Medulla oblongata (tissue), 1 donor: ENCODE data around the gene CCDC13.

Experiments
- DNase-seq: peaks from one replicate; pipeline ENCODE4 v3.0.0-alpha.2; 2015; ENCODE audit errors: extremely low spot score

CCDC13 gene

GRCh38 chr3:42753757-42754156 is 19.3 kb downstream of the CCDC13 start:
- DNase-seq, result no peak

- DNase-seq, result no peak
Observed at GRCh38 chr3:42752961-42753360, 20.1 kb downstream of the CCDC13 start.

- DNase-seq, result no peak
Observed at GRCh38 chr3:42752441-42752840, 20.6 kb downstream of the CCDC13 start.

GRCh38 chr3:42751609-42752008 is 21.4 kb downstream of the CCDC13 start:
- no peak for DNase-seq

GRCh38 chr3:42750834-42751233 is 22.2 kb downstream of the CCDC13 start:
- no peak for DNase-seq

- DNase-seq, result peak; percentile 87
Observed at GRCh38 chr3:42749753-42750231, 23.3 kb downstream of the CCDC13 start.

GRCh38 chr3:42749025-42749752 is 23.9 kb downstream of the CCDC13 start:
- no peak for DNase-seq

GRCh38 chr3:42747581-42747980 is 25.5 kb downstream of the CCDC13 start:
- DNase-seq, result no peak

- peak; percentile 88 for DNase-seq
Observed at GRCh38 chr3:42746455-42747450, 26.3 kb downstream of the CCDC13 start.

- peak; percentile 34 for DNase-seq
Observed at GRCh38 chr3:42745776-42746454, 27.1 kb downstream of the CCDC13 start.

- DNase-seq, result no peak
Observed at GRCh38 chr3:42745291-42745745, 27.7 kb downstream of the CCDC13 start.

GRCh38 chr3:42743204-42743995 is 29.7 kb downstream of the CCDC13 start:
- DNase-seq, result no peak

GRCh38 chr3:42742688-42743087 is 30.4 kb downstream of the CCDC13 start:
- no peak for DNase-seq

- DNase-seq, result no peak
Observed at GRCh38 chr3:42742259-42742658, 30.8 kb downstream of the CCDC13 start.

GRCh38 chr3:42741796-42742195 is 31.3 kb downstream of the CCDC13 start:
- no peak for DNase-seq

- peak; percentile 93 for DNase-seq
Observed at GRCh38 chr3:42739401-42740158, 33.5 kb downstream of the CCDC13 start.

- no peak for DNase-seq
Observed at GRCh38 chr3:42736531-42736930, 36.5 kb downstream of the CCDC13 start.

- DNase-seq, result no peak
Observed at GRCh38 chr3:42736081-42736480, 37.0 kb downstream of the CCDC13 start.

GRCh38 chr3:42735615-42736014 is 37.4 kb downstream of the CCDC13 start:
- no peak for DNase-seq

- DNase-seq, result no peak
Observed at GRCh38 chr3:42735019-42735418, 38.0 kb downstream of the CCDC13 start.
